NCI-H345 treated with DMSO at 0.1 percent for 48 hours (cell line): ENCODE data around the gene COL4A2.
A peak's percentile ranks its signal among the peaks of the same experiment; 100 is the strongest.

ENCODE experiments used
- DNase-seq: peaks from one replicate; lab custom pipeline; 2025; ENCODE audit not compliant: unreplicated experiment; lab: John Stamatoyannopoulos, UW

Gene COL4A2

DNA sequence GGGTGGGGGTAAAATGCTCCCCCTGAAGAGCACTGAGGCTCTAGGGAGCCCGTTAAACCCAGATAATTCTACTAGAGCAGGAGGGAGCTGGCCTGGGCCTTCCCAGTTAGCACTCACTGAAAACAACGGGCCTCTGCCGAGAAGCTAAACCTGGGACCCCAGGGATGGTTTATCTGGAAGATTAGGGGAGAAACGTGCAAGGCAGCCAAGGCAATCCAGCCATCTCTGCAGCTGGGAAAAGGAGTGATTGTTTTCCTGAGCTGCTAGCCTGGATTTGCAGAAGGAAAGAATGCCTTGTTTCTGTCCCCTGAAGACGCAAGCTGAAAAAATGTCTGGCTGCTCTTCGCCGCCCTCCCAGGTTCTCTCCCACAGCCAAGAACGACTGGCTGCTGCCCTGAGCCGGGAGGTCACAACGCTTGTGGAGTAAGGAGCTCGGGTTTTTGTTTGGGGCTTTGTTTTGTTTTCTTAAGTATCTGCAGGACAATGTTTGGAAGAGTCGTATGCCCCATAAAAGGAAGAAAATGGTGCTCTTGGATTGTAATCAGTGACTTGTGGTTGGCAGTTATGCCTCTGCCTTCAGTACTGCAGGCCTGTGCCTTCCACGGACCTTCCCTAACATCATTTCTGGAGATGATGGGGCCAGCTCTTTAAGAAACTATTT lies 31.5 kb downstream of the COL4A2 start:
- DNase-seq: no peak

DNA sequence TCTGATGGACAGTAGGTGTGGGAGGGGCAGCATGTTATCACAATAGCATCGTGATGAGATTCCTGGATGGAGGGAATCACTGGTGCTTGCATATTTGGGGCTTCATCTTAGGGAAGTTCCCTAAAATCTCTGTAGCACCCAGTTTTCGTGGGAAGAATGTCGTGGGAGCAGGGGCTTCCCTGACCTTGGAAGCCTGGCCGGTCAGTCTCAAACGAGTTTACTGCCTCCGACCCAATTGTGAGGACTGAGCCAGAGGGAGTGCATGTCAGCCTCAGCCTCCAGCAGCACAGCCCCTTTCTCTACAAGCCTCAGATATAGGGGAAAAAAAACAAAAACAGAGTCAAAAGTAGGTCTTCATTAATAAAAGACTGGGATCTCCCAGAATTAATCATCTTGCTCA lies 32.2 kb downstream of the COL4A2 start:
- no peak for DNase-seq

DNA sequence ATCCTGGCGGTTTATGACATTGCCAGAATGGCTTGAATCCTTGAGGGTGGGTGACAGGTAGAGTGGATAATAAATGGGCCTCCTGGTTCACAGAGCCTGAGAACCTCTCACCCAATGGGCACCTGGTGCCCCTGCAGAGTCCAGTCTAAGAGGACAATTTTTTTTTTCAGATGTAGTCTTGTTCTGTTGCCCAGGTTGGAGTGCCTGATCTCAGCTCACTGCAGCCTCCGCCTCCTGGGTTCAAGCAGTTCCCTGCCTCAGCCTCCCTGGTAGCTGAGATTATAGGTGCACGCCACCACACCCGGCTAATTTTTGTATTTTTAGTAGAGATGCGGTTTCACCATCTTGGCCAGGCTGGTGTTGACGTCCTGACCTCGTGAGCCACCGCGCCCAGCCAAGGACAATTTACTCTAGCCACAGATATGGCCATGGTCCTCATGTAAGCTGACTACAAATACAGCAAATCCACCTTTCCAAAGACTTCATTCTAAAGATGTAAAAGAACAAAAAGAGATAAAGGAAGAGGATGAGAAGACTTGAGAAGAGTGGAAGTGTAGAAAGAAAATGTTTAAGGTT lies 33.0 kb downstream of the COL4A2 start:
- DNase-seq: no peak

DNA sequence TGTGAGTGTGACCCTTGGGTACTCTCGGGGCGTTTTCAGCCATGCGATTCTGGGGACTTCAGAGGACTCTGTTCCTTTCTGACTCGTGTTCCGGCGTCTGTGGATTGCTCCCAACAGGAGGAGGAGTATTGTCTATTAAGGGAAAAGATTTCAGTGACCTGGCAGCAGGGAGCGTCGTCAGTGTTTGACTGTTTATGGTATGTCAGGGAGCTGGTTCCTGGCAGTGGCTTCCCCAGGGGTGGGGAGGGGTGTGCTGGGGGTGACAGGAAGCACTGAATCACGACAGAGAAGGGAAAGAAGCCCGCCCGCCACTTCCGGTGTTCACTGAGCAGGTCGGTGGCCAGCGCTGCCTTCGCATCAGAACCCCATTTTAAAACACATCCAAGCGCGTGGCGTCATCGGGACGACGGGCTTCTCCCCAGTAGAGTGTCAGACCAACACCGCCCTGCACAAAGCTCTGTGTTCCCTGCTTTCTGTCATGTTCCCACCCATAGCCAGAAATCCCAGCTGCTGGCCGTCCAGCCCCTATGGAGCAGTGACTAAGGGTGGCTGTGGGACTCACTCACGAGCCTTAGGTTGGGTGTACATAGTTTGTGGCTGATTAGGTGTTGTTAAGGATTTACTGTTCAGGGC lies 33.8 kb downstream of the COL4A2 start:
- no peak for DNase-seq

DNA sequence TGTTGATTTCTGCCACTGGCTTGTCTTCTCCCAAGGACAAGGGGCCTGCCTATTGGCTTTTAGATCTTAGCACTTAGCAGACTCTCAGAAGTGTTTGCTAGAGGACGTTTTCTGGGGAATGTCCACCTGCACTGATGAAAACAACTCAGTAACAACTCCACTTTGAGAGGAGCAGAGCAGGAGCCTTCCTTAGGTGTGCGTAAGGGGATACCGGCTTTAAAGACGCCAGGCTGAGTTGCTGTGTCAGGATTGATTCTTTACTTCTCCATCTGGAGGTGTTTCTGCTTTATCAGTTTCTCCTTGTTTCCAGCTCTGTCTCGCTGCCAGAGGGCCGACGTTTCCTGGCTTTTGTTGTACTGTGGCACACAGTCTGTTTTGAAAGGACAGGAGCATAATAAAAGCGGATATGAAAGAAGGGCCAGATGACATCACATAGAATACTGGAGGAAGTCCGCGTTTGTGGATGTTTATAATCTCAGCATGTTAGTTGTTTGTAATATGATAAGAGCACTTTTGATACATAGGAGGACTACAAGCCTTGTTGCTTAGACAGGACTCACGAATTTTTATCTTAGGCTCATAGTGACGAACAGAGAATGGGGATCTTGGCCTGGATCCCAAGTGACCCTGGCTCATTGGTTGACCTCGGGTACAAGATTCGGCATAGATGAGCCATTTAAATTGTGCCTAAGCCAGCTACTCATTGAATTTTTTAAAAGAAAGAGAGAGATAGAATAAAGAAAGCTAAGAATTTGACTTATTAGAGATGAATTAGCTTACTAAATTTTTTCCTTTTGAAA lies 34.6 kb downstream of the COL4A2 start:
- no peak for DNase-seq

DNA sequence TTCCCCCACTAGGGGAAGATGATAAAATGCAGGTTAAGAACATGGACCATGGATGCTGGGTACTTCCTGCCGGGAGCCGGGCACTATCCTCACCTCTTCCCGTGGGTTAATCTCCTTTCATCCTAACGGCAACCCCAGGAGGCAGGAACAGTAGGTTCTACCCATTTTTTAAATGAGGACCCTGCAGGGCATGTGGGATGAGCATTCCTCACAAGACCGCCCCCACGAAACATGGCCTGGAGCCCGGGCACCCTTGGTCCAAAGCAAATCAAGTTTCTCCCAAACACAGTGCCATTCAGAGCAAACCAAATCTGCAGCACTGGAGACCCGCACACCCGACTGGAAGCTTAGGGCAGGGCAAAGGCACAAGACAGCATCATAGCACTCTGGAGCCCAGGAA lies 35.4 kb downstream of the COL4A2 start:
- no peak for DNase-seq

DNA sequence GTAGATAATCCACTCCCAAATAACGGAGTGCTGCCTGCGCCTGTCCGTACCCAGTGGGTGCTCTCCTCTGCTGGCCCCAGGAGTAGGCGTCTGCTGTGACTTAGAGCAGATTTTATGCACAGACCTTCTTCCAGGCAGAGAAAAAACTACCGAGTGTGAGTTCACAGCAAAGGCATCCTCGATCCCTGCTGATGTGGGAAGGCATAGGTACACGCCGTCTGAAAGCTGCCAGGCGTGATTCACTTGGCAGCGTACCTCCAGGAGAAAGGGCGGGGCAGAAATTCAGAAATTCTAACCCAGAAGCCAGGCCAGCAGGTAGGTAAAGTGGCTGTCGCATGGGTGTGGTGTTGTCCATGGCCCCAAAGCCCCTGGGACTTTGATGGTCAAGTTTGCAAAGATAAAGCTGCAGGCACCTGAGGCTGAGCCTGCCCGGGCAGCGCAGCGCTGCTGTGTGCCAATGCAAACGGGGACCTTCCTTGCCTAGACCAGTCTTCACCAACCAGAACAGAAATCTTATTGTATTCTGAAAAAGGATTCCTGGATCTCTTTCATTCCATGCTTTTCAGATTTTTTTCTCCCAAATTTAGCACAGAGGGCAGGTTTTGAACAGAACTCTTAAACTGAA lies 36.3 kb downstream of the COL4A2 start:
- no peak for DNase-seq

DNA sequence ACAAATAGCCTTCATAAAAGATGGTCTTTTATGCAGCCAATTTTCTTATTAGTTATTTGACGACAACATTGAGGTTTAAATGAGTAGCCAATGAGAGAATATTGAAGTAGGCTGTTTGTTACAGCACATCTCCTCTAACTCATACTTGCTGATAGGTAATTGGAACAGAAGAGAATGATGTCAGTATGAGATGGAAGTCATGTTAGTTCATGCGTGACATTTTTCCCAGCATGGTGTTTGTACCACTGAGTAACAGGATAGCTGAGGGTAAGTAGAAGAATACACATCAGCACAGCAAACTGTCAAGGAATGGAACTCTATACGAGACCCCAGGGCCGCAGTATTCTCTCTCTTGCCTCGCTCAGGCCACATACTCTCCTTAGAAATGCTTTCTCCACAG lies 37.2 kb downstream of the COL4A2 start:
- no peak for DNase-seq

DNA sequence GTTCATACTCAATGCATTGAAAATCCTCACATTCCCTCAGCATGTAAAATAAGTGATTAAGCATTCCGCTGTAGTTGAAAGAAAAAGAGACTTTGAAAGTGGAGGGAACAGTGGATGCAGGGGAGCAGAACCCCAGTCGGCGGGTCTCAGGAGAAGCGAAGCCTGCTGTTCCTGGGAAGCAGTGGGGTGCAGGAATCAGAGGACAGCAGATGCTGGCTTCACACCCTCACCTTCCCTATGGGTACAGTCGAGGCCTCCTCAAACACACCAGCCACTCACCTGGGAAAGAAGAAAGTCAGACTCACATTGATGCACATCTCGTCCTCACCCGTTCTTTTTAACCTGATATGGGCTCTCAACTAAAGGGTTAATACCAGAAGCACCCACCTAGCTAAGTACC lies 38.2 kb downstream of the COL4A2 start:
- DNase-seq: no peak

DNA sequence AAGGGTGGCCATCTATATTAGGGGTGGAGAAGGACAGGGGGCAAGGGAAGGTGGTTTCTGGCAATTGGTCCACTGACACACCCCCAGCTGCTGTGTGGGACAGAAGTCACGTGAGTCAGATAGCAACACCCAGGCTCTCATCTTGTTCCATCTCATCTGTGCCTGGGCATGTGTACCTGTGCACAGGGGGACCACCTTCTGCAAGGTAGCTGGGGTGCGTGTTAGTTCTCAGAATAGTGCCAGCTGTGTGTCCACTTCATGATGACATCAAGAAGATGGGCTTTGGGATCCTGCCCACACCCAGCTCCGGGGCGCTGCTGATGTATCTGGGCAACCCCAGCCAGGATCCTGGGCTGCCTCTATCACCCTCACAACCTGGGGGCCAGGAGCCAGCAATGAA lies 38.6 kb downstream of the COL4A2 start:
- no peak for DNase-seq

DNA sequence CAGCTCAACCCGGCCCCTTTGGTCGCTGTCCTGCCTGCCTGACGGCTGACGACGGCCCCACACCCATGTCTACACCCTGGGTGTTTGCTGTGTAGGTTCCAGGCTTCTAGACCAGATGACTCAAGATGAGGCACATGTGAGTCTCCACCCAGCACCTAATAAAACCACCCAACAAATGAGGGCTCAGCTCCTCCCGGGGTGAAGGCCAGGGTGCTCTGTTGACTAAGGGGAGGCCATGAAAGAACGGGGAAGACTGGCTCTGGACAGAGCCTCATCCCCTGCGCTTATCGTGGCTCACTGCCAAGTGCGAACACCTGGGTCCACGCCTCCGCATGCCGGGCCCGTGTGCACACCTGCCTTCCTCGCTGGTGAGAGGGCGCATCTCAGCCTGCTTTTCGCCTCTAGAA lies 39.6 kb downstream of the COL4A2 start:
- peak; percentile 66 for DNase-seq

DNA sequence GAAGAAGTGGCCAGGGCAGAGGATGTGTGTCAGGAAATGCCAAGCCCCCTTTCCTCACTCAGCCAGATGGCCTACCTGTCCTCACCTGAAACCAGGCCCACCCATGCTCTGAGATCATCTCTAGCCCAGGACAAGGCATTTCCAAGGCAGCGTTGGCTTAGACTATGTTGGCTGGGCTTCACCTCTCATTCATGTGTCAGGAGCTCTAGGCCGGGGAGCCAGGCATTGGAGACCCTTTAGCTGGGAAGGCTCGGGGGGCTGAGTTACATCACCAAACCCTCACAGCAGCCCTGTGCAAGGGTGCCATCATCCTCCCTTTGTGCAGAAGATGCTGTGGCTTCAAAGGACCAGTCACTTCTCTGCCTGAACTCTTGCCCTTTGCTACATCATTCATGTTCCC lies 40.0 kb downstream of the COL4A2 start:
- DNase-seq: no peak

DNA sequence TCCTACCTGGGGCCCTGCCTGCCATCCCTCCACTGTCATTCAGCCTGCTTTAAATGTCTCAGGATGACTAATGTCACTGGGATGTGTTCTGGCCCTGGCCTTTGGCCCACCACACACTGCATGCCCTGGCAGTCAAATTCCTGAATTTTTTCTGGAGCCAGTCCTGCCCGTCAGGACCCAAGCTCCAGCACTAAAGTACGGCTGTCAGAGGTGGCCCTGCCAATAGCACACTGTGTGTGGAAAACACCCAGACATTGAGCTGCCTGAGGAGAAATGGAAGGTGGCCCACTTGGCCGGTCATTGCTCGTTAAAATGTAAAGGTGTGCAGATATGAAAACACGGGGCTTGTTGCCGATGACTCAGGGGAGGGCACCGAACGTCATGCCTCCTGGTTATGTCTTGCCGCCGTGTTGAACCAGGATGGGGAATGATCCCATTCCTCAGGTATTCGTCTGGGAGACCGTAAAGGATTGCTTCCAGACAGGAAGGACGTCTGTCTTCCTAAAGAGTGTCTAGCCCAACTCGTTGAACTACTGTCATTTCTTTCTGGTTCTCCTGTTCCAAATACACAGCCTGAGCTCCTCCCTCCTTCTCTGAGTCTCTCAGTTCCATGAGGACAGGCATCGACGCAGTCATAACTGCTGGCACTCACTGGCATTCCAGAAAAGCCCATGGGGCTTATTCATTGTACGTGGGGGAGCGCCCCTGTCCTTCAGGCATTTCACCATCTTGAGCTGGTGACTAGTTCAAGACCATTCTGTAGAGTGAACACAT lies 40.6 kb downstream of the COL4A2 start:
- no peak for DNase-seq

DNA sequence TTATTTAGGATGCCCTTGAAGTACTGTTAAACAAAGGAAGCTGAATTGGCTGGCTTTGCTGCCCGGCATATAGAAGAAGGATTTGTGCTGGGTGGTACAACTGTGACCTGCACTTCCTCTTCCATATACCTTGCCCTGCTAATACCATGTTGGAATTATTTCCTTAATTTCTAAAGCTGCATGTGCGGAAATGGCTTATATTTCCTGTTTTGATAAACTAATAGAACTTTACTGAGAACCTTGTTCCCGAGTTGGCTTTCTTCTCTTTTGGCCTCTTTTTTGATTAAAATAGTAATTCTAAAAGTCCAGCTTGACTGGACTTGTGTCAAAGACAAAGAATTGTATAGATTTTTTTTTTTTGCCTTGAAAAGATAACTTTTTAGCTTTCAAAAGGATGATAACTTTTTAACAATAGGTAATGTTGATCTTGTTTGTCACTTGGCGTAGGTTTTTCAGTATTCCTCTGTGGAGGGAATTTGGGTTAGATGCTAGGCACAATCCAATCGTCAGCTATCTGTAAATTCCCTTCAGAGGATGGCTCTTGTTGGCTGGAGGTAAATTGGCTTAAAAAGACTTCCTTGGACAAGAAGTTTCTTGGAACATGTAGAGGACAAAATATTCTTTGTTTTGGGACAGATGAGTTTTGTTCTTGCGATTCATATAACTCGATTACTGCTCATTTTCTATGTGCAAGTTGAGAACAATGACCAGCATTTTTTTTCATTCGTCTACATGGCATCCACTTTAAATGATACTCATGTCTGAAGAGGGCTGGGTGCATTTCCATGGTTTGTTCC lies 41.4 kb downstream of the COL4A2 start:
- DNase-seq: no peak

DNA sequence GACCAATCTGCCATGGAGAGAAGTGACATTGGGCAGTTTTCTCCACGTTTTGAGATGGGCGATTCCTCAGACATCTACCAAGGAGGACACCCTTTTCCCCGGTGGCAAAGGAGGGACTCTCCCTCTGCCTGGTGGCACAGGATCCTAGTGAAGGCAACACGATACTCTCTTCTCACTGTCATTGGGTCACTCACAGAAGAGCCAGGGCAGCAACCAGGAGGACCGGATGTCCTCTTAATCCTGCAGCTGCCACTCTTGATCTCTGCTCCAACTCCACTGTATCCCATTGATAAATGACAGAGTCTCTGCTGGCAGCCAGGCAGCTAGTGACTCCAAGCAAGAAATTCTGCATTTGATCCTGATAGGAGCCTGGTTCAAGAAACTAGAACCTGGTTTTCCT lies 42.2 kb downstream of the COL4A2 start:
- no peak for DNase-seq

DNA sequence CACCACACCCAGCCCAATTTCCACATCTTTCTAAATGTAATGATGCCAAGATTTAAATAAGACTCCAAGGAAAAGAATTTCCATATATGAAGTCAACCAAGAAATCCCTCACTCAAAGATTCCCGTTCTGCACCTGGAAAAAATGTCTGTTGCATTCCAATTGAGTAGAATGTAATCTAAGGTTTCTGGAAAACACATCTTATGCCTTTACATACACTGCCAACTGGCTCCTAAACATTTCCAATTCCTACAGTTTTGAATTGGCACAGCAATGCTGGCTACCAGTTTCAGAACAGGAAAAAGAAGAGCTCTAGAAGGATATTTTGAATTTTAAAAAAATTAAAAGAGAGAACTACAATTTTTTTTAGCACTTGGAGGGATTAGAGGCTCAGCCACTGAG lies 43.0 kb downstream of the COL4A2 start:
- no peak for DNase-seq

DNA sequence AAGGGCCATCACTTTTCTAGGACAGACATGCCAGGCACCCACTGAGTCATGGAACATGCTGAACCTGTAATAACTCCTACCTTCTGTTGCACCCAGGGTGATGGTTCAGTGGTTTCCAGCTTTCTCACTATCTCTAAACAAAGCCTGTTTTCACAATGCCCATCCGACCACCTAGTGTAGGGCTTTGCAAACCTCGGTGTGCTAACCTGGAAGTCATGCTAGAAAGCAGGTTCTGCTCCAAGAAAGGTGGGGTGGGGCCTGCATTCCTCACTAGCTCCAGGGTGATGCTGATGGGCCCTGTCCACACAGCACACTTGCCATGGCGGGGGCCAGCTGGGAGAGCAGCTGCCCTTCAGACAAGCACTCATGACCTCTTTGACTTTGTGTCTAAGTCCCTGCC lies 43.4 kb downstream of the COL4A2 start:
- DNase-seq: no peak

DNA sequence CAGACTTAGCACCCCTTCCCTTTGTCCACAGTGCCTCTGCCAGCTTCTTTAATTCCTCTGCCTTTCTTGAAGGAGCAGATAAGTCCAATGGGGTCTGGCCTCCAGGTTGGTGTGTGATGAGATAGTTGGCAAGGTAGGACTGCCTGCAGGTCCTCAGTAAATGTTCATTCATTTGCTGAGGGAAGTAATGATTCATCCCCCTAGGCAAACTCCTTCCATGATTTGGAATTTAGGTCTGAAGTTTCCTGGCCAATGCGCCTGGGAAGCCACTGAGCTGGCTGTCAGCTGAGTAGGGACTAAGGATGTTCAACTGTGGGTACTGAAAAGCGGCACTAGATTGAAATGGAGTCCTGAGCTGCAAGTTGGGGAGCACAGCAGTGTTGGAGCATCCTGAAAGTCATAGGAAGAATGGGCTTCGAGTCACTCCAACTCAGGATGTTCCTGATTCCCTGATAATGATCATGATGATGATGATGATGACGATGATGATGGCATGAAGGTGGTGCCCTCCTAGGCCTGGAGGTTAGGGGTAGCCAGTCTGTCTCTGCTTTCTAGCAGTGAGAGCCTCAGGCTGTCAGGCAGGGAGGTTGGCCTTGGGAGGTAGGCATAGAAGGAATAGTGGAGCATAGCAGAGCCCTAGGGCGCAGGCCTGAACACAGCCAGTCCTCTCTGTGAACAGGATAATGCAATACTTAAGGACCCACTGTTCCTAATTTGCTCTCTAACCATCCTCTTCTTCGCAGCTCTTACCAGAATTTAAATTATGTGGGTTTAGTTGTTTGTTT lies 44.7 kb downstream of the COL4A2 start:
- DNase-seq: no peak

DNA sequence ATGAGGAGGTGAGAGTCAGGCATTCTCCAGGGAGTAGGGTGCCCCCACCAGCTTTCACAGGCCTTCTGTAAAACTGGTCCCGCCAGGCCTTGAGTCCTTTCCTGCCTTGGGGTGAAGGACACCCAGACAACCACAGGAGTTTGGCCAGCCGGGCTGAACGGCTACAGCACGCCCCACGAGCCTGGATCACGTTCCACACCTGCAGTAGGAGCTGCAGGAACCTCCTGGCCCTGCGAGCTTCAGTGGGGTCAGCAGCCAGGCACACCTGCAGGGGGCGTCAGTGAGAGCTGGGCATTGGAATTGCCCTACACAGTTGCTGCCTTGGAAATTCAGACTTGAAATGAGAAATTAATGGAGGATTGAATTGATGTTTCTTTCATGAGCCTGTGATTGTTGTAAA lies 45.7 kb downstream of the COL4A2 start:
- no peak for DNase-seq
